ENCODE measurements around the gene MARCHF3.

- TF ChIP-seq CTCF (IDR thresholded peaks at IDR 0.05) = no peak
- no peak for TF ChIP-seq POLR2A (IDR thresholded peaks at IDR 0.05)
These were observed 10.4 kb downstream of the MARCHF3 start for GRCh38 chr5:127019928-127020327.
